Esophagus (tissue), 2 donors: ENCODE measurements around the gene GALR2. TPM values are rescaled to one million over a fixed set of nuclear protein-coding genes. Genes with fewer than 3 reads are reported as not detected.

Experiments
- H3K27ac ChIP-seq, 2 donors: one replicate each; pipeline ENCODE4 v1.5.1; 2013; ENCODE audit warnings: low read depth in 2 of 2, mild to moderate bottlenecking in 2 of 2, inconsistent platforms in 1 of 2, low read length in 1 of 2, moderate library complexity in 1 of 2
- H3K27me3 ChIP-seq, 2 donors: one replicate each; pipeline ENCODE4 v1.6.1; 2013; ENCODE audit warnings: low read length in 2 of 2, control low read depth in 1 of 2, mild to moderate bottlenecking in 1 of 2; ENCODE audit not compliant: insufficient read depth in 2 of 2, control insufficient read depth in 1 of 2
- H3K36me3 ChIP-seq, 2 donors: one replicate each; pipeline ENCODE4 v1.6.1; 2013; ENCODE audit warnings: low read length in 1 of 2; ENCODE audit not compliant: control insufficient read depth in 2 of 2, insufficient read depth in 2 of 2
- H3K4me1 ChIP-seq, 2 donors: one replicate each; pipeline ENCODE4 v1.6.1; 2013; ENCODE audit warnings: low read length in 1 of 2; ENCODE audit not compliant: control insufficient read depth in 2 of 2, insufficient read depth in 2 of 2
- H3K4me3 ChIP-seq, 2 donors: one replicate each; pipeline ENCODE4 v1.5.1; 2013; ENCODE audit warnings: low read length in 2 of 2, mild to moderate bottlenecking in 2 of 2, low read depth in 1 of 2, moderate library complexity in 1 of 2
- H3K9me3 ChIP-seq, 2 donors: one replicate each; pipeline ENCODE4 v1.6.1; 2013; ENCODE audit warnings: mild to moderate bottlenecking in 2 of 2, low read depth in 1 of 2, low read length in 1 of 2, moderate library complexity in 1 of 2; ENCODE audit not compliant: control insufficient read depth in 2 of 2, insufficient read depth in 1 of 2
- WGBS, 2 donors: extraction: QIAGEN DNeasy Blood & Tissue Kit; methylation state at CpG; one replicate each; pipeline ENCODE4 v1.1.7; 2013; 5-methylcytosine and 5-hydroxymethylcytosine counted together
- polyA plus RNA-seq, 2 donors: library from polyadenylated mRNA; stranded (reverse); fragments of 200-250 nt; gene quantifications; one replicate each; pipeline ENCODE4 v1.2.3, GENCODE V29; 2013
- donor health status: healthy with polysubstance abuse.
- donor health status: Bipolar disorder and iron deficiency.

Gene GALR2
- polyA plus RNA-seq, 2 donors = 0.53 to 1.00 TPM

DNA sequence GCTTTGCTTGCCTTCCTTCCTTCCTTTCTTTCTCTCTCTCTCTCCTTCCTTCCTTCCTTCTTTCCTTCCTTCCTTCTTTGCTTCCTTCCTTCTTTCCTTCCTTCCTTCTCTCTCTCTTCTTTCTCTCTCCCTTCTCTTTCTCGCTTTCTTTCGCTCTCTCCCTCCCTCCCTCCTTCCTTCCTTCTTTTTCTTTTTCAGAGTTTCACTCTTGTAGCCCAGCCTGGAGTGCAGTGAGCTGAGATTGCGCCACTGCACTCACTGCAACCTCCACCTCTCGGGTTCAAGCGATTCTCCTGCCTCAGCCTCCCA lies 48.6 kb downstream of the GALR2 start:
- Histone ChIP-seq H3K36me3 (no peaks in the 10 kb centered on the region), H3K27me3 (no peaks in the 10 kb centered on the region), H3K4me3 (no peak overlapping the region), H3K9me3 (no peaks in the 10 kb centered on the region), H3K4me1 (peaks cover 3 to 5% of the 10 kb centered on the region in 2 donors), H3K27ac (no peak overlapping the region)
- WGBS, 2 donors = 78 to 87% methylated on average over 5 of the region's 5 CpGs

DNA sequence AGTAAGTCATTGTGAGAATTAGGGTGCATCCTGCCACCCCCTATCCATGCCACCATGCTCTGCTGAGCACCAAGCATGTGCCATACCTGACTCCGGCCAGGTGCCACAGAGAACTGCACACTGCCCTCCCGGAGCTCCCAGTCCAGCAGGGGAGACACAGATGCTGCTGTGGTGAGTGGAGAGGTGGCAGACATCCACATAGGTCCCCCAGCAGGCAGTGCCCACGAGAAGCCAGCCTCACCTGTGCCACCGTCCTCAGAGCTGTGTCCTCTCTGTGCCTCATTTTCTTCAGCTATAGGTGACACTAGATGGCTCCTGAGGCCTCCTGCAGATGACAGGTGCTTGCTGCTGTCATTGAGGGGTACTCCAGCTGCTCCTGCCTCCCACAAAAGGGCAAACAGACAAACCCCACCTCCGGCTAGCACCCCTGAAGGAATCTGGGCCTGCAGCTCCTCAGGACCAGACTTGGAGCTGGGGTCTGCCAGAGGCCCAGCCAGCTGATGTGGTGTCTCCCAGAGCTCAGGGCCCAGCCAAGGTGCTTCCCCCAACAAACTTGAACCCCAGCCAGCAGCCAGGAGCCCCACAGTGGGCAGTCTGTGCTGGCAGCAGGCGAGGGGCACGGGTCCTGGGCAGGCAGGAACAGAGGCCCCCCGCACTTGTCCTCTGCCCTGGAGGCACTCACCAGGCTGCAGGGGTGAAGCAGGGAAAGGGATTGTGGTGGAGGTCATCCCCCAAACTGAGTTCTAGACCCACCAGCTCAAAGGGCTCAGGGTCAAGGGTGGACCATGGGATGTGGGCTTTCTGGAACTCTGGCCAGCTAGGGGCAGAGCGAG lies 49.4 kb downstream of the GALR2 start:
- Histone ChIP-seq H3K4me1 (peaks cover 3 to 5% of the 10 kb centered on the region in 2 donors), H3K27ac (no peak overlapping the region), H3K4me3 (no peak overlapping the region), H3K36me3 (no peaks in the 10 kb centered on the region), H3K9me3 (no peaks in the 10 kb centered on the region), H3K27me3 (no peaks in the 10 kb centered on the region)
- 74% methylated on average over 9 of the region's 9 CpGs for WGBS, 2 donors

DNA sequence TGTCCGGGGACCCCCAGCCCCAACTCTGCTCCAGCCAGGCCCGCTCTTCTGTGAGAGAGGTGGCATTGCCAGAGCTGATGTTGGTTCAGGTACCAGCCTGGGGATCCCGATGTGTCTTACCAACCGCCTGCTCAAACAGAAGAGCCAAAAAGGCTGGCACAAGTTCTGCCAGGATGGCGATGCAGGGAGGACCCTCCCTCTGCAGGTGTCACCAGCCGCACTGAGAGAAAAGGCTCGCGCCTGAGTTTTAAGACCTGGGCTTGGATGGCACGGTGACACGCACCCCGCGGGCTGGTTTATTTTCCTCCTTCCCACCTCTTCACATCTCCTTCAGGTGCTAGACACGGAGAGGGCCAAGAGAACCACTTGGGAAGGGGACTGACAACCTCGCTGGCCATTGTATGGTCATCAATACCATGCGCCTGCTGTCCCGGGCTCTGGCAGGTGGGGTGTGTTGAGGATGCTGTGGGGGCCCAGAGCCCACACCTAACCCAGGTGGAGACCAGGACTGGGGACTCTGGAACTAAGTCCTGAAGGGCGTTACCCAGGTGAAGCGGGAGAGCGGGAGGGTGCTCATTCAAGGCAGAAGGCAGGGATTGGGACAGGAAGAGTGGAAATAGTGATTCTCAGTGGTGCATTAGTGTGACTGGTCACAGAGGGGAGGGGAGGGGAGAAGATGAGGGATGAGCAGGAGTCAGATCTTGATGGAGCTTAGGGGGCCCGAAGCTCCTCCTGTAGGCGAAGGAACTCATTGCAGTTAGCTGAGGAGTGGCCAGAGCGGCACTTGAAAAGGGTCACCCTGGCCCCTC lies 50.2 kb downstream of the GALR2 start:
- Histone ChIP-seq H3K4me1 (peaks cover 3 to 5% of the 10 kb centered on the region in 2 donors), H3K4me3 (no peak overlapping the region), H3K27me3 (no peaks in the 10 kb centered on the region), H3K27ac (no peak overlapping the region), H3K9me3 (no peaks in the 10 kb centered on the region), H3K36me3 (no peaks in the 10 kb centered on the region)
- 87 to 89% methylated on average over 21 to 22 of the region's 22 CpGs for WGBS, 2 donors

DNA sequence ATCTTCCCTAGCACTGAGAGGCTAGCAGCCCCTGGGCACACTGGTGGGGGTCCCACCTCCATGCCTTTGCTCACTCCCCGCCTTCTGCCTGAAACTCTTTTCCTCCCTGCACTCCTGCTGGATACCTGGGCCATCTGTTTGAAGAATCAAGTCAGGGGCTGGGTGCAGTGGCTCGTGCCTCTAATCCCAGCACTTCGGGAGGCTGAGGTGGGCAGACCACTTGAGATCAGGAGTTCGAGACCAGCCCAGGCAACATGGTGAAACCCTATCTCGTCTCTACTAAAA lies 50.8 kb downstream of the GALR2 start:
- no peaks in the 10 kb centered on the region for H3K27me3 ChIP-seq
- WGBS, 2 donors = 86 to 90% methylated on average over 5 of the region's 5 CpGs
- no peaks in the 10 kb centered on the region for H3K36me3 ChIP-seq
- no peaks in the 10 kb centered on the region for H3K9me3 ChIP-seq
- H3K4me3 ChIP-seq = no peak overlapping the region
- peaks cover 3 to 5% of the 10 kb centered on the region in 2 donors for H3K4me1 ChIP-seq
- H3K27ac ChIP-seq = no peak overlapping the region

DNA sequence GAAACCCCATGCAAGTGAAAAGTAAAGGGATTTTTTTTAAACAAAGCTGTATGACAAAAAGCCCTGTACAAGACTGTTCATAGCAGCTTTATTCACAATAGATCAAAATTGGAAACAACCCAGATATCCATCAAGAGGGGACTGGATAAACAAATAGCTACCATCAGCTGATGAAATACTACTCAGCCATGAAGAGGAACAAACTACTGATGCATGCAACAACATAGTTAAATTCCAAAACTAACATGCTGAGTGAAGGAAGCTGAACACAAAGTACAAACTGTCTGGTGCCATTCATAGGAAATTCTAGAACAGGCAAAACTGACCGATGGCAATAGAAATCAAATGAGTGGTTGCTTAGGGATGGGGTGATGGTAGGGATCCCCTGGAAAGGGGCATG lies 51.3 kb downstream of the GALR2 start:
- Histone ChIP-seq H3K27me3 (no peaks in the 10 kb centered on the region), H3K4me1 (peaks cover 3 to 5% of the 10 kb centered on the region in 2 donors), H3K4me3 (no peak overlapping the region), H3K9me3 (no peaks in the 10 kb centered on the region), H3K36me3 (no peaks in the 10 kb centered on the region), H3K27ac (no peak overlapping the region)
- 96 to 97% methylated on average over 1 of the region's 1 CpG for WGBS, 2 donors

Other genes starting within 250 kb of the GALR2 start
- 10 to 100 TPM; 21.0 to 22.4 TPM for gene UNC13D, start 230.4 kb upstream of the GALR2 start, polyA plus RNA-seq
- gene WBP2, start 219.4 kb upstream of the GALR2 start, polyA plus RNA-seq = 10 to 100 TPM; 65.1 to 65.9 TPM
- 10 to 100 TPM; 20.4 to 21.7 TPM for gene TRIM47, start 196.2 kb upstream of the GALR2 start, polyA plus RNA-seq
- 10 to 100 TPM in 1 of 2 donors, 1 to 10 TPM in 1; 9.8 to 19.8 TPM for gene TRIM65, start 177.8 kb upstream of the GALR2 start, polyA plus RNA-seq
- gene MRPL38, start 169.9 kb upstream of the GALR2 start, polyA plus RNA-seq = 10 to 100 TPM; 51.7 to 65.8 TPM
- 10 to 100 TPM in 1 of 2 donors, 1 to 10 TPM in 1; 8.7 to 33.7 TPM for gene FBF1, start 133.7 kb upstream of the GALR2 start, polyA plus RNA-seq
- 10 to 100 TPM; 22.7 to 37.4 TPM for gene ACOX1, start 95.6 kb upstream of the GALR2 start, polyA plus RNA-seq
- gene TEN1, start 95.5 kb upstream of the GALR2 start, polyA plus RNA-seq = 10 to 100 TPM; 42.7 to 43.7 TPM
- gene CDK3, start 73.9 kb upstream of the GALR2 start, polyA plus RNA-seq = 10 to 100 TPM in 1 of 2 donors, 1 to 10 TPM in 1; 6.5 to 16.2 TPM
- gene EVPL, start 47.5 kb upstream of the GALR2 start, polyA plus RNA-seq = 100 to 1,000 TPM; 229 to 425 TPM
- gene SRP68, start 2.3 kb upstream of the GALR2 start, polyA plus RNA-seq = 10 to 100 TPM; 34.3 to 57.9 TPM
- gene ZACN, start 4.4 kb downstream of the GALR2 start, polyA plus RNA-seq = 1 to 10 TPM; 1.2 to 2.3 TPM
- gene EXOC7, start 29.0 kb downstream of the GALR2 start, polyA plus RNA-seq = 10 to 100 TPM; 57.0 to 77.2 TPM
- gene FOXJ1, start 66.5 kb downstream of the GALR2 start, polyA plus RNA-seq = under 1 TPM; 0.33 to 0.56 TPM
- under 1 TPM; 0.20 to 0.44 TPM for gene RNF157, start 165.7 kb downstream of the GALR2 start, polyA plus RNA-seq
- 10 to 100 TPM; 35.4 to 49.7 TPM for gene UBALD2, start 190.6 kb downstream of the GALR2 start, polyA plus RNA-seq
- gene QRICH2, start 233.5 kb downstream of the GALR2 start, polyA plus RNA-seq = 1 to 10 TPM; 2.1 to 5.6 TPM